Prostate gland (tissue), 2 donors: ENCODE data around the gene ATP1A2.

Experiments used
- POLR2A ChIP-seq: fragments of 450-650 bp; IDR thresholded peaks from one replicate; pipeline ENCODE4 v1.6.1; 2016; ENCODE audit warnings: antibody characterized with exemption, mild to moderate bottlenecking
- POLR2AphosphoS5 ChIP-seq: sonication (generic); formaldehyde crosslinking; IDR thresholded peaks from one replicate; pipeline ENCODE4 v1.6.1; 2017; ENCODE audit warnings: antibody characterized with exemption
- TF ChIP-seq, protein P1 (sequence below), 4 experiments: fragments of 200-600 bp in 2 of 4; fragments of 450-650 bp in 2 of 4; sonication (generic) in 2 of 4; IDR thresholded peaks; 1 replicate in 3 of 4; 2 replicates in 1 of 4; pipeline ENCODE4 v1.5.1; 2016 to 2019; ENCODE audit warnings: antibody characterized with exemption in 4 of 4, mild to moderate bottlenecking in 2 of 4, moderate library complexity in 2 of 4

DNA sequence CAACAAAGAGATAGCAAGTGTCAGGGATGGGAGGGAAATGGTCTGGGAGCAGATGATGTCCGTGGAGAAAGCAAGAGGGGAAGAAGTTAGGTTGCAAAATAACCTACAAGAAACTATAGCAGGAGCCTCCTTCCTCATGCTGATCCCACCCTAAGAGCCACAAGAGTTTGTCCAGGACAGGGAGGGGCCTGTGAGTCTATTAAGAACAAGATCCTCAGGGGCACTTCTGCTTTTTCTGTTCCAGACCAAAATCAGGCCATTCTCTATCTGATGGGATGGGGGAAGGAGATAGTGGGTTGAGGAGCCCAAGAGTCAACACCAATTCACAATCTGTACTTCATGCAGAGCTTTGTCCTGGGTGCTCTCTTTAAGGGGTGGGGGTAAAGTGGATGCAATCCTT, 28.1 kb downstream of the ATP1A2 start:
- TF ChIP-seq, protein P1, sequence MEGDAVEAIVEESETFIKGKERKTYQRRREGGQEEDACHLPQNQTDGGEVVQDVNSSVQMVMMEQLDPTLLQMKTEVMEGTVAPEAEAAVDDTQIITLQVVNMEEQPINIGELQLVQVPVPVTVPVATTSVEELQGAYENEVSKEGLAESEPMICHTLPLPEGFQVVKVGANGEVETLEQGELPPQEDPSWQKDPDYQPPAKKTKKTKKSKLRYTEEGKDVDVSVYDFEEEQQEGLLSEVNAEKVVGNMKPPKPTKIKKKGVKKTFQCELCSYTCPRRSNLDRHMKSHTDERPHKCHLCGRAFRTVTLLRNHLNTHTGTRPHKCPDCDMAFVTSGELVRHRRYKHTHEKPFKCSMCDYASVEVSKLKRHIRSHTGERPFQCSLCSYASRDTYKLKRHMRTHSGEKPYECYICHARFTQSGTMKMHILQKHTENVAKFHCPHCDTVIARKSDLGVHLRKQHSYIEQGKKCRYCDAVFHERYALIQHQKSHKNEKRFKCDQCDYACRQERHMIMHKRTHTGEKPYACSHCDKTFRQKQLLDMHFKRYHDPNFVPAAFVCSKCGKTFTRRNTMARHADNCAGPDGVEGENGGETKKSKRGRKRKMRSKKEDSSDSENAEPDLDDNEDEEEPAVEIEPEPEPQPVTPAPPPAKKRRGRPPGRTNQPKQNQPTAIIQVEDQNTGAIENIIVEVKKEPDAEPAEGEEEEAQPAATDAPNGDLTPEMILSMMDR (IDR thresholded peaks at IDR 0.05) = no peak
- TF ChIP-seq POLR2A = no peak
- TF ChIP-seq POLR2AphosphoS5 = no peak
